ENCODE data around the gene ASTN2.

DNA sequence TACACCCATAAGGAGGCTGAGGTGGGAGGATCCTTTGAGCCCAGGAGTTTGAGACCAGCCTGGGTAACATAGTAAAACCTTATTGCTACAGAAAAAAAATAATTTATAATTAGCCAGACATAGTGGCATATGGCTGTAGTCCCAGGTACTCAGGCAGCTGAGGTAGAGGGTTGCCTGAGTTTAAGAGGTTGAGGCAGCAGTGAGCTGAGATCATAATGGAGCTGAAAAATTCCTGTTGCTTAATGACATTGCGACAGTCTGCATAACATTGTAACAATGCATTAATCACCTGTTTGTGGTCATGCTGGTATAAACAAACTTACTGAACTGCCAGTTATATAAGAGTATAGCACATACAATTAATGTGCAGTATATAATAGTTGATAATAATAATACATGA lies 513.6 kb downstream of the ASTN2 start:
- TF ChIP-seq, protein P1, sequence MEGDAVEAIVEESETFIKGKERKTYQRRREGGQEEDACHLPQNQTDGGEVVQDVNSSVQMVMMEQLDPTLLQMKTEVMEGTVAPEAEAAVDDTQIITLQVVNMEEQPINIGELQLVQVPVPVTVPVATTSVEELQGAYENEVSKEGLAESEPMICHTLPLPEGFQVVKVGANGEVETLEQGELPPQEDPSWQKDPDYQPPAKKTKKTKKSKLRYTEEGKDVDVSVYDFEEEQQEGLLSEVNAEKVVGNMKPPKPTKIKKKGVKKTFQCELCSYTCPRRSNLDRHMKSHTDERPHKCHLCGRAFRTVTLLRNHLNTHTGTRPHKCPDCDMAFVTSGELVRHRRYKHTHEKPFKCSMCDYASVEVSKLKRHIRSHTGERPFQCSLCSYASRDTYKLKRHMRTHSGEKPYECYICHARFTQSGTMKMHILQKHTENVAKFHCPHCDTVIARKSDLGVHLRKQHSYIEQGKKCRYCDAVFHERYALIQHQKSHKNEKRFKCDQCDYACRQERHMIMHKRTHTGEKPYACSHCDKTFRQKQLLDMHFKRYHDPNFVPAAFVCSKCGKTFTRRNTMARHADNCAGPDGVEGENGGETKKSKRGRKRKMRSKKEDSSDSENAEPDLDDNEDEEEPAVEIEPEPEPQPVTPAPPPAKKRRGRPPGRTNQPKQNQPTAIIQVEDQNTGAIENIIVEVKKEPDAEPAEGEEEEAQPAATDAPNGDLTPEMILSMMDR (IDR thresholded peaks at IDR 0.05; ENCODE audit: low read length): no peak
- TF ChIP-seq EZH2 (optimal IDR thresholded peaks at IDR 0.05; ENCODE audit: low read depth, low read length) (no peak), EZH2phosphoT487 (IDR thresholded peaks at IDR 0.05; ENCODE audit: low read length) (no peak)

Measured in MM.1S (cell line).